Activated gamma-delta T cell treated with anti-CD3 and anti-CD28 coated beads, Interleukin-2, amount 50 U/mL, for 16 hours (primary cell): ENCODE data around the gene CCDC186.
"Not testable (repeated sequence)": the region's sequence is repeated elsewhere in the genome, so short reads cannot be mapped to it uniquely, and the experiment has no call there.

Source experiments
- DNase-seq: peaks from one replicate; pipeline ENCODE4 v3.0.0-alpha.2; 2020; ENCODE audit warnings: low read depth

Gene CCDC186

DNA sequence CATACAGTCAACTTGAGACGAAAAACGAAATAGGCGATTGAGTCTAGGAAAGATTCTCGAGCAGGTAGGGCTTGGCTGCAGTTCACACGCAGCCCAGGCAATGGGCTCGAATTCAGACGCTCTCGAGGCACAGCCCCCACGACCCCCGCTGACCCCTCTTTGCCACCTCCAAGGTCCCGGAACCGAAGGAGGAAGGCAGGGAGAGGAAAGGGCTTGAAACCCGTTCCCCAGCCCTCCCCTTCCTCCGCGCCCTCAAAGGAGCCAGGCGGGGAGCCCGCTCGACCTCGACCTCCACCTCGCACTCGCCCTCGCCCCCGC, 441 bp downstream of the CCDC186 start:
- DNase-seq = no peak

DNA sequence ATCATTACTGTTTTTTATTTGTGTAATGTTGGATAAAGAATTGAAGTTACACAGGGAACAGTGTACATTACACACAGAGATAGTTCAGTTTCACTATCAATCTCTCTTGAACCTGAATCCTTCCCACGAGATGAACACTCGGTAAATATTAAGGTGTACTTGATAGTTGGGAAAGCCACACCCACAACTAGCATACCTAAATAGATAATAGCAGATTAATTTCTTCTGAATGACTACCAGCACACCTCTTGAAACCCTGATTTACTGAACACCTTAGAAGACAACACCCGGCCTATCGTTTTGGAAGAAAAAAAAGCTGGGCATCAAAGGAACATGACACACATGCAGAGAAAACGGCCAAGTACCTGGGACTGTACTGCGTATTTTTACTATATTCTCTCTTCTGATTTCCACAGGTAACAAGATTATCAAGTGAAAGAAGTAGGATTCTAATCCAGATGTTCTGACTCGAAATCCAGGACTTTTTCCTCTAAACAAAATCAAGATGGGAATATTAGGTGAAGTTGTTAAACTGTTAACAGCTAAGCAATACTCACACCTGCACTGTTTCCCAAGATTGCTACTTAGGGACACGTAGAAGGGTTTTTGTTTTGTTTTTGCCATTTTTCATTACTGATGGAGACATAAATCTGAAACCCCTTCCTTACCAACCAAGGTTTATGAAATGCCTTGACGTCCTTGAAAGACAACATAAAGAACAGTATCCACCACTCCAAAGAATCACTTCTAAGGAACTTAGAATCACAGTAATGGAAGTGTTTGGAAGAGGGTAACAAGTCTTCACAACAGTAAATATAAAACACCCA, 1.0 kb downstream of the CCDC186 start:
- no peak for DNase-seq

DNA sequence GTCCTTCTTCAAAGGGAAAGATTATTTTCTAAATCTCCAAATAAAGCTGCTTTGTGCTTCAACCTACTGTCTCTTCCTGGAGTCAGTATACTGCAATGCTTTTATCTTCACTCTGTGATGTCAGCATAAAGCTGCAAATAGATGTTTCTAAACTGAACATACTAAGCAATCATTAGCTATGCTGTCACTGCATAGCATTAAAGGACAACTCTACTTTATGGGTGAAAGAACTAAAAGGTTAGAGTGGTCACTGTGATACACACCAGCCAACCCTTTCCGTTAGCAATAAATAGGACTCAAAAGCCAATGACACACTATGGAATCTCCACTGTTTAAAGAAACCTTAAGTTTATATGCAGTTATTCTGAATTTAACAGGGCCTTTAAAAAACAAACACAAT, 1.8 kb downstream of the CCDC186 start:
- DNase-seq = no peak

DNA sequence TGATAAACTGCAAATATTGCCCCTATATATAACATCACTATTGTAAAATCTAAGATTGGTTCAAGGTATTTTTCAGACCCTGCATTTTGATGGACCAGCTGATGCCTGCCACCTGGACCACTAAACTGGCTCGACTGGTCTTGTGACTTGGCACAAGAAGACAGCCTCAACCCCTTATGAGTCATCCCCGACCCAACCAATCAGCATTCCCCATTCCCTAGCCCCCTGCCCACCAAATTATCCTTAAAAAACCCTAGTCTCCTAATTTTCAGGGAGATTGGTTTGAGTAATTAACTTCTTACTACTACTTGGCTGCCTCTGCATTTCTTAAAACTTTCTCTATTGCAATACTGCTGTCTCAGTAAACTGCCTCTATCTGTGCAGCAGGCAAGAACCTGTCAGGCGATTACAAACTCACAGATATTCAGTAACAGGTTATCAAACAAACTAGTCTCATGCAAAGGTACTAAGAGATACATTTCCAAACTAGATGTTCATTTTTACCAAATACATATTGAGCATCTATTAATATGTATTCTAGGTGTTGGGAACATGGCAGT, 5.5 kb downstream of the CCDC186 start:
- DNase-seq = no peak

DNA sequence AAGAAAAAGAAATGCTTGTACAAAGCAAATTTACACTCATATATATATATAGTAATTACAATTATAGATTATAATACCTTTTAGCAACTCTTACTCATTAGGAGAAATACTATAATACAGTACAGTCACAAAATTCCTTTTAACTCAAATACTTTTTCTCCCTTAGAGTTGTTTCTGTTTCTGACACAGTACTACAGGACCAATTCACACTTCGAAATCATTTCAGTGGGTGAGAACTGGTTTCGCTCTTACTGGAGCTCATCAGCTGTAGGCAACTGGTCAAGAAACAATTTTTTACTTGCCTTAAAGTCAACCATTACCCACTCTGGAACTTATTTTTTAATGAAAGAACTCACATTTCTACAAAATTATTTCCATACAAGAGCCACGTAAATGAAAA, 6.0 kb downstream of the CCDC186 start:
- DNase-seq = no peak

DNA sequence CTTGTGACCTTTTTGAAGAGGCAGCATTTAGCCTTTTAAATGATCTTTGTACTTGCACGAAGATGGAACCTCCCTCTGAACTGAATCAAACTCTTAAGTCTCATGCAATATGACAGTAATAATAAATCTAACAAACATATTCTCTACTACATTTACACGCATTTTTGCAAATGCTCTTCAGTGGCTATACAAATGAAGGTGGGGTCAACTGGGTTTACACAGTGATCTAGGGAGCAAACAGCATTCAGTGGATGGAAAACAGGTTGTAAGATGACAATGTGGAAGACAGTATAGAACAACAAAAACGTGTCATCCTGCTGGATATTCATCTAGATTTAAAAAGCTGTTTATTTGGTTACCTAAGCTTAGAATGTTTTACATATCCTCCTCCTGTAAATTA, 7.5 kb downstream of the CCDC186 start:
- DNase-seq = no peak

DNA sequence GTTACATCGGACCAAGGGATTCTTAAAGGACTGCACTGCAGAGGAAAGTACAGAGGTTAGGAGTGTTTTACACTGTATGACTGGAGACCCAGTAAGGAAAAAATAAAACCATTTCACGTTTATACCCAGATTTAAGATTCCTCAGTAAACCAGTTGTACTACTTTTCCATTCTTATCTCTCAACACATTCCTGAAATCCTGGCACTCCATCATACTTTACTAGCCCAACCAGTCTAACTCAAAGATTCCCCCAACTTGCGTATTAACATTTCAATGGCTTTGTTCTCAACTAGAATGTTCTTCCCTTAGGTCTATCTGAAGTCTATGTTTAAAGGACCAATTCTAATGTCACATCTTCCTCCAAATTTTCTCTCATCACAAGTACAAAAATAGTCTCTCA, 8.0 kb downstream of the CCDC186 start:
- DNase-seq = no peak

DNA sequence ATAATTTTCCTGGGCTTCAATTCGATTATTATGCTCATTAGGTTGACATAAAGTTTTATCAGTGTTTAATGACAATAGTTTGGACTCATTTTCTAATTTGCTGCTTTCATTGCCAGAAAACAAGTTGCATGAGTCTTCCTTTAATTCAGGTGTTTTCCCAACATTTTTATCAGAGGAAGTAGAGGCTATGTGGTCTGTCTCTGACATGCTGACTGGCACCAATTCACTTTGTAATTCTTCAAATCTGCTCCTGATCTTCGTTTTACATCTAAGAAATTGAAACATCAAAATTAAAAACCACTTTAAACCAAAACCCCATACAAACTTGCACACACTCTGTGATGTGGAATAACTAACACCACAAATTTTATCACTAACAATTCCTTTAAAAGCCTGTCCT, 10.9 kb downstream of the CCDC186 start:
- no peak for DNase-seq

DNA sequence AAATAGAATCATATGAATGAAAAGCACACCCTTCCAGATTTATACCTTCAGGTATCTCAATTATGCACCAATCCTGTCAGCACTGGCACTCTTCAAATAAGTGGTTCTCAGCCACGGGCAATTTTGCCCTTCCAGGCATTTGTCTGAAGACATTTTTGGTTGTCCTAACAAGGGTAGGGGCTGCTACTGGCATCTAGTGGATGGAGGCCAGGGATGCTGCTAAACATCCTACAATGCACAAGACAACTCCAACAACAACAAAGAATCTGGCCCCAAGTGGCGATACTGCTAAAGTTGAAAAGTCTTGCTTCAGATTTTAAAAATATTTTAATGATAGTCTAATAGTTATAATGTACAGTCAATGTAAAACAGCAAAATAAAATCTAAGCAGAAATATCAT, 16.1 kb downstream of the CCDC186 start:
- no peak for DNase-seq

DNA sequence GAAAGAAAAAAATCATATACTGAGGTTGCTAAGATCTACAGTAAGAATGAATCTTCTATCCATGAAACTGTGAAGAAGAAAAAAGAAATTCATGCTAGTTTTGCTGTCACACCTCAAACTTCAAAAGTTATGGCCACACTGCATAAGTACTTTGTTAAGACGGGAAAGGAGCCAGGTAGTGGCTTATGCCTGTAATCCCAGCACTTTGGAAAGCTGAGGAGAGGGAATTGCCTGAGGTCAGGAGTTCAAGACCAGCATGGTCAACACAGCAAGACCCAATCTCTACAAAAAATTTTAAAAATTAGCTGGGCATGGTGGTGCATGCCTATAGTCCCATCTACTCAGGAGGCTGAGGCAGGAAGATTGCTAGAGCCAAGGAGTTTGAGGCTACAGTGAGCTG, 22.1 kb downstream of the CCDC186 start:
- DNase-seq = no peak

DNA sequence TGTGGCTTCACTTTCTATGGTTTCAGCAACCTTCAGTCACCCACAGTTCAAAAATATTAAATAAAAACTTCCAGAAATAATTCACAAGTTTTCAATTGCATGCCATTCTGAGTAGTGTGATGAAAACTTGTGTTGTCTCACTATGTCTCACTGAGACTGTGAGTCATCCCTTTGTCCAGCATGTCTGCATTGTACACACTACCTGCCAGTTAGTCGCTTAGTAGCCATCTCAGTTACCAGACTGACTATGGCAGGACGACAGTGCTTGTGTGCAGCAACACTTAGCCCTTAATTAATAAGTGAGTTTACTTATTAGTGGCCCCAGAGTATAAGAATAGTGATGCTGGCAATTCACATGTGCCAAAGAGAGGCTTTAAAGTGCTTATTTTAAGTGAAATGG, 22.5 kb downstream of the CCDC186 start:
- no peak for DNase-seq

DNA sequence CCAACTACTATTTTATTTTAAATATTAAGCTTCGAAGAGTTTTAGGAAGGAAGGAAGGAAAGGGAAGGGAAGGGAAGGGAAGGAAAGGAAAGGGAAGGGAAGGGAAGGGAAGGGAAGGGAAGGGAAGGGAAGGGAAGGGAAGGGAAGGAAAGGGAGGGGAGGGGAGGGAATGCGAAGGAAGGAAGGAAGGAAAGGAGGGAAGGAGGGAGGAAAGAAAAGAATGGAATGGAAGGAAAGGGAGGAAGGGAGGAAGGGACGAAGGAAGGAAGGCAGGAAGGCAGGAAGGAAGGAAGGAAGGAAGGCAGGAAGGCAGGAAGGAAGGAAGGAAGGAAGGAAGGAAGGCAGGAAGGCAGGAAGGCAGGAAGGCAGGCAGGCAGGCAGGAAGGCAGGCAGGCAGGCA, 24.5 kb downstream of the CCDC186 start:
- DNase-seq = not testable (repeated sequence)

DNA sequence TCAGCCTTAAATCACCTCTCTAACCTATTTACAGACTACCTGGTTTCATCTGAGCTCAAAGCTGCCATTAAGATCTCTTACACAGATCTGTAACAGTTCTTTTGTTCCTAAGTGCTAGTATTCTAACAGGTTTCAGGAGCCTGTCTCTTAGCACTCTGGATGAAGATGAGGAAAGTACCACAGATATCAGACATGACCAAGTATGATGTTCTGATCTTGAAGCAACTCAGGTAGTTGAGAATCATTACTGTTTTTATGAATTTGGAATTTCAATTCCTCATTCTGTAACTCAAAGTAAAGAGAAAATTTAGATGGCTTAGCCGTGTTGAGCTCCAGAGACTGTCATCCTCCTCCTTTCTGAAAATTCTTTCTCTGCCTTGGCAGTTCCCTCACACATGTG, 30.8 kb downstream of the CCDC186 start:
- no peak for DNase-seq

DNA sequence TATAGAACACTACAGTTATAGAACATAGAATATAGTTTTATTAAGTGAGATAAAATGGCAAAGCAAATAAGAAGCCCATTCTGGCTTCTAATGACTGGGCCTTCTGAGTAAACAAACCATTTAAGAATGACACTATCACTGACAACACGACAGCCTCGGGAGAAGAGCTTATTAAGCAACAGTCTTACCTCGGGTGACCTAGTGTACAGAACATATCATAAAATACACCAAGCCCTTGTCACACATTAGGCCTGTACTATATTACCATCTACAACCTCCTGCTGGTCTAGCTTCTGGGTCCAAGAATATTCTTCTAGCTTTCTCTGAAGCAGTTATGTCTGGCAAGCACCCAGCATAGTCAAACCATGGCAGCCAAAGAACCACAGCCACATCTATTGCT, 32.0 kb downstream of the CCDC186 start:
- no peak for DNase-seq

DNA sequence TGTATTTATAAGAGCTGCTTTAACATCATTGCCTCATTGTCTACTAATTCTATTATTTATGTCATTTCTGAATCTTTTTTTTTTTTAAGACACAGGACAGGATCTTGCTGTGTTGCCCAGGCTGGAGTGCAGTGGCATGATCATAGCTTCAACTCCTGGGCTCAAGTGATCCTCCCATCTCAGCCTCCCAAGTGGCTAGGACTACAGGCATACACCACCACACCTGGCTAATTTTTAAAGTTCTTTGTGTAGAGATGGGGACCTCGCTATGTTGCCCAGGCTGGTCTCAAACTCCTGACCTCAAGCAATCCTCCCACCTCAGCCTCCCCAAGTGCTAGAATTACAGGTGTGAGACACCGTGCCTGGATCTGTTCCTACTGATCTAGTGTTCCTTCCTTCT, 33.2 kb downstream of the CCDC186 start:
- DNase-seq = not testable (repeated sequence)

DNA sequence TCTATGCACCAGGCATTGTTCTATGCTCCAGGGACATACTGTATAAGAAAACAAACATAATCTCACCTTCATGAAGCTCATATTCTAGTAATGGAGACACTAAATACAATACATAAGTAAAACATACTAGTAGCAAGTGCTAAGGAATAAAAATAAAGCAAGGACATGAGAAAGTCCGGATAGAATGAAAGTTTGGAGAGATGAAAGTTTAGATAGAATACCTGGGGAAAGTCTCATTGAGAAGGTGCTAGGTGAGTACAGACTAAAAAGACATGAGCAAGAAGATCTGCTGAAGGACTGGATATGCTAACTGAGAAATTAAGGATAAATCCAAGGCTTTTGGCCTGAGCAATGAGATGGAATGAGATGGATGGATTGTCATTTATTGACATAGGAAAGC, 34.0 kb downstream of the CCDC186 start:
- no peak for DNase-seq

DNA sequence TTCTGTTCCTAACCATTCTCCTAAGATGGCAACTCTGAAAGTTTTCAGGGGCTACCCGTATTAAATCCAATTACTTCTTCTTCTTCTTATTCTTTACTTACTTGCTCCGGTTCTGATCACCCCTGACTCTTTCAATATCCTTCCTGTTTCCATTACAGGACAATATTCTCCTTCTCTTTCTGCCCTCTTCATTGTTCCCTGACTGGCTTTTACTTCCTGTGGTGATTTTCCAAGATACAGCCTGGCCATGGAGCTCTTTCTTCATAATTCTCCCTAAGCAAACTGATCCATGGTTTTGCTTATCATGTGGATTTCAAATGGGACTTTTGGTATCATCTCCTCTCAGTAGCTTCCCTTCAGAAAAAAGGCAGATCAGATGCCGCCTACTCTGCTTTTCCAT, 35.4 kb downstream of the CCDC186 start:
- DNase-seq = no peak

DNA sequence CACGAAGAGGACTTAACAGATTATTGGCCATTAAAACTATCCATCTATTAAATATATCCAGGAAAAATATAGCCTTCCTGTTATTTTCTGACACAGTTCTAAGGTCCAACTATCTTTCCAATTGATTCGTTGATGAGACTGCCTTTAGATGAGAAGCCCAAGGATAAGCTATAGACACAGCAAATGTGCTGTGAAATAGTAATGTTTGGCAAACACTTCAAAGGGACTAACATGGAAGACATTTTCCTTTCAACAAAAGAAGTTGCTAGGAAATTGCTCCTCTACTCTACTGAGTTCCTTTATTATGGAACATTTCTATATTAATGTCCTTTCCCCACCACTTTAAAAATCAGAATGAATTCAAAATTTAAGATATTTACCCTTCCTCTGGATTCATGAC, 38.5 kb downstream of the CCDC186 start:
- no peak for DNase-seq

DNA sequence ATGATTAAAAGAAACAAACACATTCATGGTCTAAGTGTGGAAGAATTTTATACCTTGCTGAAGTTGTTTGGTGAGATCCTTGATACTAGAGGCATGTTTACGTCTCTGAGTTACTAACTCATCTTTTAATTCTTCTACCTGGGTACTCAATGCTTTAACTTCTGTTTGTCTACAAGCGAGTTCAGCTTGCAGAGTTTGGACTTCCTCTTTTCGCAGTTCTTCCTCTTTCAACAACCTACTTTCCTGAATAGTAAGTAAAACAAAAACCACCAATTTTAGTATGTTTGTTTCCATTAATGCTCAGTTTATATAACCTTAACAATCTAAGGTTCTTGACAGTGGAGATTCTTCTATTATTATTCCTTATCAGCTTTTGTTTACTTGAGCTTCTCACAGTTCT, 42.9 kb downstream of the CCDC186 start:
- DNase-seq = no peak

DNA sequence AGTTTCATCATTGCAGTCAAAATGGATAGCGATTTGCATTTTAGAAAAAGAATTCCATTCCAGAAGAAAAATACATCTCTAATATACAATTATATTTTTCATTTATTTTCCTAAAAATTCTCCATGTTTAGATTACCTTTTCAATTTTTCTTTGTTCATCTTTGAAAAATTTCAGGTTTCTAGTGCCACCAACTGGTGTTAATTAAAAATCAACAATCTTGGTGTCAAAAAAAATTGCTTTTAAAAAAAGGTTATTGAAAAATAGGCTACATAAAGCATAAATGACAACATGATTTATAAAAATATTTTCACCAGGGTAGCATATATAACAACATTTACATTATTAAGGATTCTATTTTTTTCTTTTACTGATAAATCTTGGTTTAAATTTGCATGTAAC, 53.0 kb downstream of the CCDC186 start:
- DNase-seq = no peak

DNA sequence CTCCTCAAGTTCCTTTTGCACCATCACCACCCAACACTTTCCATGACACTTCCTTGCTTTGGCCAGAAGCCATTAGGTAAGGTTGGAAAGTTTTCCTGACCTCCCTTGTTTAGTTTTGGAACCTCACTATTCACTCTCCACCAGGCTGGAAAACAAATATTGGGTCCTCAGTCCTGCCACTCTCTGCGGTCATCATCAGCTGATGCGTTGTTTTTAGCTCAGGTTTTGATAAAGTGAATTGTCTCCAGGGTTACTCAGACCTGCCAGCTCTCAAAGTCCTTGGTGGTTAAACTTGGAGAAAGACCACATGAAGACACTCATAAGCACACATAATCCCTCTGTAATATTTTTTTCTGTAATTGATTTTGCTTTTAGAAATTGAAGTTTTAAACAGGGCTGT, 55.5 kb downstream of the CCDC186 start:
- DNase-seq = no peak

DNA sequence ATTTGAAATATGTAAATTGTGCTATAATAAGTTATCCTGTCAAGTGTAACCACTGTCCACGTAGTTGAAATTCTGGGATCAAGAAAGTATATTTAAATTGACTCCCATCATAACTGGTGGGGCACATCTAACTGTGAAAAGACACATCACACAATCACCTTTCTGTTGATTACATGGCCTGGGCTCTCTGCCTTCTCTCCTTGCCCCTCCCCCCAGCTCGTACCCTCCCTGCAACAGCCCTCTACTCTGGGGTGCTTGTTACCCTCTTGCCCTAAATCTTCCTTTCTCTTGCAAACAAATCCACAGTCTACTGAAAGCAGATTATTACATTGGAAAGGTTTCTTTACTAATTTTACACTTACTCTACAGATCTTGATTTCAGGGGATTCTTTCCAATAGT, 56.3 kb downstream of the CCDC186 start:
- DNase-seq = no peak

DNA sequence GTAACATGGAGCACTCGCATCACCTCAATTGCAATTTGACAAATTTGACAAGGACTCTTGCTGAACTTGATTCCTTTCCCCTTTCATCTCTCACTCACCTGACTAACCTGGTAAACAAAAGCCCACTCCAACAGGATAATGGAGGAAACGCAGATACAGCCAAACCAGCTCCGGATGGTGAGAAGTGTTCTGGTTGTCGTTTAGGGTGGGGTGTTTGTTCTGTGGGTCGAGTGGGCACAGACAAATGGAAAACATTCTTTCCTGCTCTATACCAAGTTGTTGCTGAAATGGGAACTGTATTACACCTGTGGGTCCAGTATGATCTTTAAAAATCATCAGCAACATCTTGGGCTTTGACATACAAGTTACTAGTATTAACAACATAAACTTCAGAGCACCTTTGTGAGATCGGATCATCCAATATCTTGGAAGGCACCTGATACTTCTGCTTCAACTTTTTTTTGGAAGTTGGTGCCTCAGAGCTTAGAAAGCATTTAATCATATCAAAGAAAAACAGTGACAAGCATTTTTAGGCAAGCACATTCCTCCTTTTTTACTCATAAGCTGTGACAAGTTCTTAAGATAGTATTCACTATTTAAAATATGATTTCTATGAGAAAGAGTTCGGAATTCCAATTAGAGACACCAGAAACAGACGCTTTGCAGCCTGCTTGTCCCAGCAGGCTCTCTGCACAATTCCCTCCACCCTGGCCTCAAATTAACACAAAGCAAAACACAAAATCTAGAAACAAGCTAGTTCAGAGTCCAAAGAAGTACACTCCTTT, 58.1 kb downstream of the CCDC186 start:
- DNase-seq = no peak
